ENCODE measurements around the gene MYO1B.

MYO1B gene

GRCh38 chr2:191228333-191228732, 16.9 kb upstream of the MYO1B start:
- DNase-seq = no peak

GRCh38 chr2:191228861-191229260, 16.3 kb upstream of the MYO1B start:
- DNase-seq = no peak

- DNase-seq = peak; percentile 78
Measured at GRCh38 chr2:191230174-191230573, 15.0 kb upstream of the MYO1B start.

- no peak for DNase-seq
Measured at GRCh38 chr2:191231995-191232394, 13.2 kb upstream of the MYO1B start.

GRCh38 chr2:191233533-191233932, 11.7 kb upstream of the MYO1B start:
- no peak for DNase-seq

GRCh38 chr2:191234376-191234775, 10.8 kb upstream of the MYO1B start:
- DNase-seq = no peak

- DNase-seq = peak; percentile 11
Measured at GRCh38 chr2:191240871-191241270, 4.3 kb upstream of the MYO1B start.

- no peak for DNase-seq
Measured at GRCh38 chr2:191241418-191241817, 3.8 kb upstream of the MYO1B start.

GRCh38 chr2:191243154-191243553, 2.0 kb upstream of the MYO1B start:
- no peak for DNase-seq

- peak; percentile 33 for DNase-seq
Measured at GRCh38 chr2:191244350-191244749, 854 bp upstream of the MYO1B start.

- peak; percentile 94 for DNase-seq
Measured at GRCh38 chr2:191245869-191246531, 796 bp downstream of the MYO1B start.

- peak; percentile 69 for DNase-seq
Measured at GRCh38 chr2:191246820-191247380, 1.7 kb downstream of the MYO1B start.

GRCh38 chr2:191247381-191248057, 2.3 kb downstream of the MYO1B start:
- peak; percentile 98 for DNase-seq

- no peak for DNase-seq
Measured at GRCh38 chr2:191249156-191249813, 4.1 kb downstream of the MYO1B start.

GRCh38 chr2:191250400-191250799, 5.2 kb downstream of the MYO1B start:
- DNase-seq = no peak

GRCh38 chr2:191250986-191251385, 5.8 kb downstream of the MYO1B start:
- DNase-seq = peak; percentile 87

GRCh38 chr2:191252699-191253098, 7.5 kb downstream of the MYO1B start:
- no peak for DNase-seq

GRCh38 chr2:191253476-191253875, 8.3 kb downstream of the MYO1B start:
- DNase-seq = no peak

GRCh38 chr2:191255271-191255670, 10.1 kb downstream of the MYO1B start:
- no peak for DNase-seq

- DNase-seq = no peak
Measured at GRCh38 chr2:191255756-191256312, 10.6 kb downstream of the MYO1B start.

GRCh38 chr2:191257934-191258333, 12.7 kb downstream of the MYO1B start:
- DNase-seq = no peak

- no peak for DNase-seq
Measured at GRCh38 chr2:191258996-191259395, 13.8 kb downstream of the MYO1B start.

GRCh38 chr2:191262436-191262835, 17.2 kb downstream of the MYO1B start:
- no peak for DNase-seq

GRCh38 chr2:191263050-191263449, 17.8 kb downstream of the MYO1B start:
- DNase-seq = no peak
